Renal pelvis (tissue), 4 donors: ENCODE results near the gene CALM1. TPM values are rescaled to one million over a fixed set of nuclear protein-coding genes. Genes with fewer than 3 reads are reported as not detected.
A peak's percentile ranks its signal among the peaks of the same experiment; 100 is the strongest.
"Not testable (repeated sequence)": the region's sequence is repeated elsewhere in the genome, so short reads cannot be mapped to it uniquely, and the experiment has no call there.

Experiments used
- DNase-seq: peaks from one replicate; pipeline ENCODE4 v3.0.0-alpha.2; 2013
- polyA plus RNA-seq, 3 donors: library from polyadenylated mRNA; unstranded; fragments of 120-200 nt; gene quantifications; one replicate each; pipeline ENCODE4 v1.2.1, GENCODE V29; 2013; ENCODE audit not compliant: insufficient read length in 3 of 3

CALM1 gene
- polyA plus RNA-seq, 3 donors = 315 to 363 (median 356) TPM

DNA sequence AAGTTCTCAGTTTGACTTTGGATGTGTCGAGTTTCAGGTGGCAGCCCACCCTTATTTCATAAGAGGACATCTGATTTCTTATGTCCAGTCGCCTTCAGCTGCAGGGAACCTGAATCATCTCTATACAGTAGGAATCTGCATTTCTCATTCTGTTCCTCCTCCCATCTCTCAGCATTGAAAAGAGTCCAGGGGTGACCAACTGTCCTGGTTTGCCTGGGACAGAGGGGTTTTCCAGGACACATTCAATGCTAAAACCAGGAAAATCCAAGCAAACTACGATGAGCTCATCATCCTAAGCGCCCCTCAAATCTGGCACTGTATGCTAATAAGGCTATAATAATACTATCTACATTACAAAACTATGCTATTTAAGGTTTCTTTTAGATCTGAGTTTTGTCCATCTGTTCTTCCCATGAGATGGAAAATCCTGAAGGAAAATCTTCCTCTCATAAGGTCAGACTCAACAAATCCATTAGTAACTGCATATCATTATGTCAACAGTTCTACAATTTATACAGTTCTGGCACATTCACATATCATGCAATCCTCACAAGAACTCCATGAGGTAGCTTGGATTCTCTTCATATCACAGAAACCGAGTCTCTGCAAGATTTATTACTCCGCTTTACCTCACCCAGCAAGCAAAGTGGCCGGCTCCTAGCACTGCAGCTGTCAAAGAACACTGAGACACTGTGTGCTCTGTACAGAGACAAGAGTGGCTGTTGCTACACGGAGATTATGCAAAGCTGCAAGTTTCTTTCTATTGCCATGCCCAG, 15.6 kb upstream of the CALM1 start:
- DNase-seq = no peak

DNA sequence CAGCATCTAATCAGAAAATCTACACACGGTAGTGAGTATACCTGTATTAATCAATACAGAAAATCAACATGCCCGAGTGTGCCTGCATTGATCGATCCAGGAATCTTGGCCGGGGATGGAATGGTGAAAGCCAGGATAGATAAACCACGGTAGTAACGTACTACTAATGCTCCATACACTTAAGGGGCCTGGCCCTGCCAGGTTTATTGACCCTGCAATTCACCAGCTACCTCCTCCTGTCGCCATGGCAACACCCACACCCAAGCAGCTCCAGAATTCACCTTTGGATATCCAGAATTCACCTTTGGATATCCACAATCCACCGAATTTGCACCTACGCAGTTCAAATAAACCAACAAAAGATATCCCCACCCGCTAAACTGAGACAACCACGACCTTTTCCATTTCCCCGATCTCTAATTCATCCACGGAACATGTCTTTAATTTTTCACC, 14.8 kb upstream of the CALM1 start:
- peak; percentile 46 for DNase-seq

DNA sequence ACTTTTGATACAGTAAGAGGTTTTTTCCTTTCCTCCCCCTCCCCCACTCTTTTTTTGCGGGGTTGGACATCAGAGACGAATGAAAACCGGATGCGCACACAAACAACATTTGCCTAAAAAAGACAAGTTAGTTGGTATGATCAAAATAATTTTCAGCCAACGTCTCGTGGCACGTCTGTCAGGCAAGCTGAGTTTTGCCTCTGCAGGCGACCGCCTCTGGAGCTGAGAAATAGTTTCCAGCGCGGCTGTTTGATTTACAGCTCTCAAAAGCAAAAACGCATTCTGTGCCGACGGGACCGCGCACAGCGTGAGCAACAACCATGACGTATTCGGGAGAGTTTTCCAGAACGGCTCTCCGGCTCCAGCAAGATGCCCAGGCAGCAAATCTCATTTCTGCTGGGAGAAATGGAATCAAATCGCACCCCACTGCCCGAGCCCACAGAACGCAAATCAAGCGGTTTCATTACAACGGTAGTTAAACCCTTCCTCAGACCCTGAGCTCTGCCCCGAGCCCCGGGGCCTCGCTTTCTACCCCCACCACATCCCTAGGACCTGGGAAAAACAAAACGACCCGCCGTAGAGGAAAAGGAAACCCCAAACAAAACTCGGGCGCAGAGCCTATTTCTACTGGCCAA, 14.2 kb upstream of the CALM1 start:
- peak; percentile 83 for DNase-seq

DNA sequence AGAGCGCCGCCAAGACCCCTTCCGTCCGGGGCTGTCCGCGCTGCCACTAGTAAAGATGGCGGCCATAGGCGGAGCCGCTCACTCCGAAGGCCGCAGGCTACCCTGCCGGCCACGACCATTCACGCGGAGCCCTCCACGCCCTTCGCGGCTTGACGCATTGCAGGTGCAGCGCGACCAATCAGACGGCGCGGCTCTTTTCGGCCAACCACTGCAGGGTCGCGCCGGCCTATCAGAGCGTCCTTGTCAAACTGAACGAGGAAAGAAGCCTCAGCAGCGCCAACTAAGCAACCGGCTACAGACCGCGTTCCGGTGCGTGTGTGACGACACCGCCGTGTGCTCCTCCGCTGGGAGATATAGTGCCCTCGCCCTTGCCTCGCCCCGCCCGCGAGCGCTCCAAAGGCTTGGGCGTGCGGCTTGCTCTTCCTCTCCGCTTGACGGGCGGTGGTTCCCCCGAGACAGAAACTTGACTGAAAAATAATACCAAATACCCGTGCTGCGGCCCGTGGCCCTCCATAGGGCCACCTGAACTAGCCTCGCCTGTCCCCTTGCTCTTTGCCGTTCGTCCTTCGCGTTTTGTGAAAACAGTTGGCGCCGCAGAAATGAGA, 13.6 kb upstream of the CALM1 start:
- DNase-seq = peak; percentile 99

DNA sequence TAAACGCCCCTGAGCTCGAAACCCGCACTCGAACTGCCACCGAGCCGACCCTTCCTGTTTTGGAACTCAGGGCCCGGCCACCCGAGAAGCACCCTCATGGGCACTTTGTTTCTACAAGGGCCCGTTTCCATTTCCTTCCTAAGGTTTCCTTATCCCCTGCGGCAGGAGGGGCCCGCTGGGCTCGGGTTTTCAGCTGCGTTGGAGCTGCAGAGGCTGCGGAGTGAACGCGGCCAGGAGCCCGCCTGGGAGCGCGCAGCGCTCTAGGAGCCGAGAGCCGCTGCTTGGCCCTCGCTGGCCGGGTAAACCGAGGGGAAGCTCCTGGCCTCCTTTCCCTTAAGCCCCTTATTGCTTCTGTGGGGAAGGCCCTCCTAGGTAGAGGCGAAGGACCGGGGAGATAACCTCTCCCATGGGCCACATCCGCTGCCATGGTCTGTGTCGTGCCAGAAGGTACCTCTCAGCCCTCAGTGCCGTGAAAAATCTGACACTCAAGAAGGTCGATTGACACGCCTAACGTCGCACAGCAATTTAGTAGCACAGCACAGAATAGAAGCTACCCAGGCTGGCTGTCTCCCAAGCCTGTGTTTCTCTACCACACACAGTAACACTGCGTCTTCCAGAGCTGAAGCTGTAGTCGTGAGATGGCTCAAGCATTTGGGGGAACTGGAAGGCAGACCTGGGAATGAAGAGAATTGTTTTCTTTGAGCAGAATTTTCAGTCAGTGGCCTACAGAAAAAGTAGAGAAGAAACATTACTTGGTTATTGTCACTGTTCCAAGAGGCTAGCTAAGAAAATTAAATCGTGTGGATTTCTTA, 12.9 kb upstream of the CALM1 start:
- DNase-seq = peak; percentile 48

DNA sequence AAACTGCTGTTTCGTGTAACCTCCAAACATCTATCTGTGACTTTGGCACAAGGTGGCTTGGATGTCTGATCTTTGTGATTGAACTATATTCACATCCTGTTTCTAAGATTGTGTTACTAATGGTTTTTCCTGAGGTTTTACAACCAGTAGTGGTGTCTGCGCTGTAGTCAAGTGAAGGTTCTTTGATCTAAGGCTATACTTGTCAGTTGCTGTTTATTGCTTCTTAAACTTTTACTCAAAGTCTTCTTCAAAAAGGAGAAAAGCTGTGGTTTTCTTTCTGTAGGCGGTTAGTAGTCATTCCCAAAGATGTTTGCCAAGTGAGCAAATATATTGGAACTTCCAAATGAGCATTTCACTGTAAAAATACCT, 12.3 kb upstream of the CALM1 start:
- DNase-seq = no peak

DNA sequence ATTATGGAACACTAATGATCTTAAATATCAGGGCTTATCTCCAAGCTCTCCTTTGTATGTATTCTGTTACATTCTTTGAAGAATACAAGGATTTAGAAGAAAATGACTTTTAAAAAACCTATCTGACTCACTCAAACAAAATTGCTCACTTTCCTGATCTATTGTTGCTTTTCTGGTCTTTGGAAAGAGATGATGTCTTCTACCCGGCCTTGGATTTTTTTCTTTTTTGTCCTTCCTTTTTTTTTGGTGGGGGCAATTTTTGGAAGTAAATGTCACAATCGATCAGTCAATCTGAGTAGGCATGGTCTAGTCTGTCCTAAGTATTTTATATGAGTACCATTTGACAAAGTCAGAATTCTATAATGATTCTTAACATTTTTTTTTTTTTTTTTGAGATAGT, 10.5 kb upstream of the CALM1 start:
- DNase-seq = no peak

DNA sequence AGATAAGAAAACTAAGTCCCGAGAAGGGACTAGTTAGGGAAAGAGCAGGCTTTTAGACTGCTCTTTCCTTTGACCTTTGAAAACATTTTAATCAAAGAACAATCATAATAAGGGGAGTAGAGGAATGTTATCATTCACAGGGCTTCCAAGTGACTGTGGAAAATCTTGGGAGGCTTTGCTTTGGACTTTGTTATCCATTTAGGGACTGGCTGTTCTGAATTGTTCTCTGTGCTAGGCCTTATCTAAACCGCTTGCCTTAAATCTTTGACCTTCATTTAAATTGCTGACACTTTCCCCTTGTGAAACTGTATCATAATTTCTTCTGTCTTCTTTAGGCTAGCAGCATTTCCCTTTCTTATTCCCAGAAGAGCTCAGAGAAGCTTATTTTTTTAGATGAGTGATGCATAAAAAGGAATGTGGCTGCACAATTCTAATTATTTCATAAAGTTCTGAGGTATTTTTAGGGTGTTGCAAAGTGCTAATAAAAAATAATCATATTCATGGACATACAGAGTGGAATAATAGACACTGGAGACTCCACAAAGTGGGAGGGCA, 9.5 kb upstream of the CALM1 start:
- no peak for DNase-seq

DNA sequence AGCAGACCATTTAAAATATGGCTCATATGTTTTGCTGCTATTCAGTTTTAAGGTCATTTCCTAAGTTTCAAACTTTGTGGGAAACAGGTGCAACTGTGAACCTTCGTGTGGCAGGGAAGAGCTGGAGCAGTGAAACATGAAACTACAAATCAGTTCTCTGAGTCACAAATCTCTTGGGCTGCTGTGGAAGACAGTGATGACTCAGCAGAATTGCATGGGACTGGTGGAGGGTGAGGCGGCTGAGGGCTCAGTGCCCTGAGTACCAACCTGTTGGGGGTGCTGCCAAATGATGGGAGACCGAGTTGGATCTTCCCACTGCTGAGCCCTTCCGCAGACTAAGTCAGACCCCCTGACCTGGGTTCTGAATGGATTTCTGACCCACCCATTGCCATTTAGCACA, 8.4 kb upstream of the CALM1 start:
- no peak for DNase-seq

DNA sequence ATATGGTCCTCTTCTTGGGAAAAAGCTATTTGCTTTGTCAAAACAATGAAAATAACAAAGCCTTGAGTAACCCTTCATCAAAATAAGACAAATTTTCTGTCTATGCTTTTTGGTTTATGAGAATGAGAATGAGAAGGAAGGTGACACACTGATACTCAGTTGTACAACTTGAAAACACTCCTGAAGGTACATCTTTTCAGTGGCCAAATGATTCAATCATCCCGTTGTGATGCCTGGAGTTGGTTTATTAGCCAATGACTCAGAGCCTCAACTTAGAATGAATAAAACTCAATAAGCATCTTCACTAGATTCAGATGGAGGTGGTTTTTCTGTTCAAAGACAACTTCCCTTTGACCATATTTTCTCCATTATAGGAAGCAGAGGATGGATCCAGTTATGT, 7.8 kb upstream of the CALM1 start:
- no peak for DNase-seq

DNA sequence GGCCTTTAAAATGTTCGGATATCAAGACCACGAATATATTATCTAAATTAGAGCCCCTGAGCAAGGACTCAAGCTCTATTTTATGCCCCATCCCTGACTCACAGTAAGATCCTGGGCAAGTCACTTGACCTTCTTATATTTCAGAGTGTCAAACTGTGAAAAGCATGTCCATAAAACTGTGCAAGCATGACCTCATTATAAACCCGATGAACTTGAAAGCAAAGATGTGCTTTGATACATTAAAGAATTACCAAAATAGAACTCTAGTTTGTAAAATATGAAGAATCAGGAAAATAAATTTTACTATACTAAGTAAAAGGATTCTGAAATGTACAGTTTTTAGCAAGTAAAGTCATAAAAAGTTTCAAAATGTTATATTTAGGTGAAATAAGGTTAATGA, 2.9 kb upstream of the CALM1 start:
- DNase-seq = no peak

DNA sequence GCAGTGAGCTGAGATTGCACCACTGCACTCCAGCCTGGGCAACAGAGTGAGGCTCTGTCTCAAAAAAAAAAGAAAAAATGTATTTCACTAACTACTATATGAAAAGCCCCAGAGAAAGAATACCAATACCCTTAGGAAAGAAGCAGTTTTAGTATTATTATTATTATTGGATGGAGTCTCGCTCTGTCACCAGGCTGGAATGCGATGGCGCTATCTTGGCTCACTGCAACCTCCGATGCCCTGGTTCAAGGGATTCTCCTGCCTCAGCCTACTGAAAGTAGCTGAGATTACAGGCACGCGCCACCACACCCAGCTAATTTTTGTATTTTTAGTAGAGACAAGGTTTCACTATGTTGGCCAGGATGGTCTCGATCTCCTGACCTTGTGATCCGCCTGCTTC, 2.0 kb upstream of the CALM1 start:
- DNase-seq = not testable (repeated sequence)

DNA sequence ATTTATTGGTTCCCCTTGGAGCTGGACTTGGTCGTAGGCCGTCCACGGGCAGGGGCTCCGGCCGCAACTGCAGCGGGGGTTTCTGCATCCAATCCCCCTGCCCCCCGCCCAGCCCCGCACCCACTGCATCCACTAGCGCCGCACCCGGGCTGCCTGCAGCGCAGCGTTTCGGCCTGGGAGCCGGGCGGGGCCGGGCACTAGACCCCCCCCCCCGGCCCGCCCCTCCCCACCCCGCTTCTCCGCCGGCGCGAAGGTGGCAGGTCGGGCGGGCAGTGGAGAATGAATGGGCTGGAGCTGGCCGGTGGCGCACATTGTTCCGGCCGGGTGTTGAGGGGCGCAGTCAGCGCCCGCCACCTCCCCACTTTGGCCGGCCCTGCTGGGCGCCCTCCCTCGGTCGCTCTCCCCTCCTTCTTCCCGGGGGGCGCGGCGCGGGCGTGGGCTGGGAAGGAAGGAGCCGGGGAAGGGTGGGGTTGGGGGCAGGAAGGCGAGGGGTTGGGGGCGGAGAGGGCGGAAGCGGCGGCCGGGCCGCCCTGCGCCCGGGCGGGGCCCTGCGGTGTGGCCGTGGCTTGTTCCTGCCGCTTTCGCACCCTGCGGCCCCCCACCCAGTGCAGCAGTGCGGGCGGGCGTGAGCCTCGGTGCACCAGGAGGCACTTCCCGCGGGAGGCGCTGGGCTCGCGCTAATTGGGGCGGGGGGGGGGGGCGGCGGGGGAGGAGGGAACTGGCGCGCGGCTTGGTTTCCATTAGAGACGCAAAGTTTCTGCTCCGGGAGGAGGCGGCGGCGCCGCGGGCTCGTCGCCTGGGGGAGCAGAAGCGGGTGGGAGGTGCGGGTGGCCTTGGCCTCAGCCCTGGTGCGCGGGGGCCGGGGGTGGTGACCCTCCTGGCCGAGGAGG, 841 bp downstream of the CALM1 start:
- DNase-seq = peak; percentile 35

DNA sequence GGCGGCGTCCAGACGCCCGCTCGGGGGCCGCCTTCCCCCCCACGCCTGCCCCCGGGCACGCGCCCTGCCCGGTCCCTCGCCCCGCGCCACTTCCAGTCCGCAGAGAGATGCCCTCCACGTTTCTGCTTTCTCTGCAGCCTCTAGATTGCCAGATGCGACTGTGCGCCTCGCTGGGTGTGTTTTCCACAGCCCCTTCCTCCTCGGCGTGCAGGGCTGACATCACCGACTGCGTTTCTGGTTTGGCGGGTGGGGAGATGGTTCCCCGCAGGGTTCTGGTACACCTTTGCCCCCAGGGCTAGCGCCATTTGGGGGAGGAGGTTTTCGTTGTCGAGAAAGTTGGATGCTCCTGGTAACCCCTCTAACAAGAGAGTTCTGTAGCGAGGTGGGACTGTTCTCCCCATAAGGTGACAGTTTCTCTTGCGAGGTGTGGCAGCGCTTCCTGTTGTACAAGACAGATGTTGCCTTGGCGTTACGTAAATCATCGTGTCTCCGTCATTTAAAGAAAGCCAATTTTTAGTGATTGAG, 1.5 kb downstream of the CALM1 start:
- no peak for DNase-seq

DNA sequence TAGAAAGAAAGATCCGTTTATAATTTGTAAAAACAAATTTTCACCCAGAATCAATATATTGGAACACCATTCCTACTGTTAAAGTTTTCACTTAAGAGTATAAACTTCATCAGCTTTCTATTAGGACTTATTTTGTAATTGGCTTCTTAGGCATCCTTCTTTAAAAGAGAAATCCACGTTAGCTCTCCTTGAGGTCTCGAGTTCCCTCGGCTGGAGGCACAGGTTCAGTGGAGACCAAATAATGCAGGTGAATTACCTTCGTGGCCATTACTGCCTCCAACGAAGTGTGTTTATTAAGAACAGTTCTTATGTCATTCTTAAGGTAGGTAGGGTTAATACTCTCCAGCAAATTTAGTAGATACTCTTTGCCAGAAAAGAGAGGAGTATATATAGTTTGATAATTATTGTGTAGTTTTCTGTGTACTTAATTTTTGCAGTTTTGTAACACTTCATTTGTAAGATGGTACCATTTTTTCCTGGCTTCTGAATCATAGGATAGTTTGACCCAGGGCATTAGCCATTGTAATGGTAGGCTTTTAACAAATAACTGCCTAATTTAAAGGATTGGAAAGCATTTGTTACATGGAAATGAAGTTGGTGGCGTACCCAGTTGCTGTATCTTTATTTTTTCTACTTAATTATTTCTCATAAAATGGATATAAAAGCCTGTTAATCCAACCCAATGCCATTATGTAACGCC, 2.2 kb downstream of the CALM1 start:
- DNase-seq = no peak

DNA sequence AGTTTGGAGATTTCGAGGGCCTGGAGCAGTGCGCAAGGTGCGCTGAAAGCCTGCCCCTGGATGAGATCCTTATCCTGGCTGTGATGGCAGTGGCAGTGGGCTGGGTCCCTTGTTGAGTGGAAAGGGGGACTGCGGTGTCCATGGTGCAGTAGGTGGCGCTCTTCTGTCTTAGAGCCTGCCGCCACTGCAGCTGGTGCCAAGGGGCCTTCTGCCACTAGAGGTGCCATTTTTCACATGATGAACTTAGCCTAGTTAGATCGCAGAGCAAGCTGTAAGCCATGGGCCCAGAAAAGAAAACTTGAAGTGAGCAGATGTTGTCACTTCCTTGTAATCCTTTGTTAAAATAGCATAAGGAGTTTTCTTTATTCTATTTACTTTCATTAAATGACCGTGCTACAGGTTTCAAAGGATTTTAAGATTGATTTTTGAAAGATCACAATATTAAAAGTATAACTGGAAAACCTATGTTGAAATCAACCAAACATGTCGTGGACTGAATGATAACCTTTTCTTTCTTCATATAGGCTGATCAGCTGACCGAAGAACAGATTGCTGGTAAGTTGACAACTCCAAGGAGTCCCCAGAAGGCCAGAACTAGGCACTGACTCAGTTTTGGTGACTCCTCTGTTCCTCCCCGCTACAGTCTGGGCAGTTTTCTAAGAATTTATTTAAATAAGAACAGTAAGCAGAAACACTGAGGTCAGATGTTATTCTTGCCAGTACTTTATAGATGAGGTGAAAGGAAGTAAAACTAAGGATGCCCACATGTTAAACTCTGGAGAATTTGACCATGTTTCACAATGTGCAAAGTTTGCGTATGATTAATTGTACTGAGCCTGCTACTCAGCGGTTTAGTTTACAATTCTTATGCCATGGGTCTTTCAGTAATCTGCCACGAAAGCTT, 3.0 kb downstream of the CALM1 start:
- peak; percentile 92 for DNase-seq

DNA sequence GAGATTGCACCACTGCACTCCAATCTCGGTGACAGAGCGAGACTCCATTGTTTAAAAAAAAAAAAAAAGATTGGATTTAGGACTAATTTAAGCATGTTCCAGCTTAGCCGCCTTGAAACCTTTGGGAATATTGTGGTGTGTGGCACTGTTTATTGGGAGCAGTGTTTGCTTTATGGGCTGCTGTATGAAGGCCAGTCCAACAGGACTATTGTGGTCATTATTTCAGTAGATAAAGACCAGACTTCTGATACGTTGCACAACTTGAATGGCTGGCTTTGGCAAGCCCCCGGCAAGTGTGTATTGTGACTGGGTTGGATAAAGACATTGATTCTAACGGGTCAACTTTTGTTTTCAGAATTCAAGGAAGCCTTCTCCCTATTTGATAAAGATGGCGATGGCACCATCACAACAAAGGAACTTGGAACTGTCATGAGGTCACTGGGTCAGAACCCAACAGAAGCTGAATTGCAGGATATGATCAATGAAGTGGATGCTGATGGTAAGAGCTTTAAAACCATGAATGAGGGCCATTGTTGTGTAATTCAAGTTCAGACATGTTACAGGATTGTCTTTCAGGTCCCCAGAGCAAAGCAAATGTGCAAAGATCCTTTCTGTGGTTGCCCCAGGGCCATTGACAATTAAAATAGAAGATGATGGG, 4.2 kb downstream of the CALM1 start:
- no peak for DNase-seq

DNA sequence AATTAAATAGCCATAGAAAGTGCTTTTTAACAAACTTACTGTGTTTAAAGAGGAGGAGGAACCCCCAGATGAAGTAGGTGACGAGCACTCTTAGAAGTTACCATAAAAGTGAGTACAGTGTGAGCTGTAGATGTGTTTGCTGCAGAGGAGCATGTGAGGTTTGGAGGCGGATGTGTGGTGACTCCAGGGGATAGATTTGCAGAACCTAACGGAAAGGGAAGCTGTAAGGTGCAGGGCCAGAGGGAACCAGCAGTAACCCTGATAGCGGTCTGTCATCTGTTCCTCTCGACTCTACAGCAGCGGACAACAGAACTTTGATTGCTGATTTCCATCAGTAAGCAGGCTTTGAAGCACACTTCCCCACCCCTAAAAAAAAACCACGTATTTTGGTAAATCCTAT, 5.2 kb downstream of the CALM1 start:
- DNase-seq = no peak

DNA sequence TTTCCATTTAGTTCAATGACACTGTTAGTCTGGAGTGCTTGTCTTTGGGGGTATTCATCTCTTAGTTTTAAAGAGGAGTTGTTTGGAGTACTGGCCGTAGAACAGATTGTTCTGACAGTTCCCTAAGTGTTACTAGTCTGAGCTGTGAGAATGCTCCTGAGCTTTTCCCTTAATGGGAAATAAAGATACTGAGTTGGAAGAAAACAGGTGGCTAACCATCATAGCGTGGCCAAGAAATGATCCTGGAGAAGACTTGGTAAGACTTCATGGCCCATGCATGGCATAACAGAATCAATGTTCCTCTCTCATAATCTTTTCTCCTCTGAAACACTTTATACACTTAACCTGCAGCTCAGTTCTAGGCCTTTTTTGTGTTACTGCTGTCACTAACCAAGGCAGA, 6.2 kb downstream of the CALM1 start:
- no peak for DNase-seq
